Cerebellar cortex (tissue), 1 donor: ENCODE results near the gene ATP11A.
A peak's percentile ranks its signal among the peaks of the same experiment; 100 is the strongest.
"Not testable (repeated sequence)": the region's sequence is repeated elsewhere in the genome, so short reads cannot be mapped to it uniquely, and the experiment has no call there.

Source experiments
- DNase-seq: peaks from one replicate; pipeline ENCODE4 v3.0.0-alpha.2; 2015; ENCODE audit warnings: low spot score

The ATP11A gene

DNA sequence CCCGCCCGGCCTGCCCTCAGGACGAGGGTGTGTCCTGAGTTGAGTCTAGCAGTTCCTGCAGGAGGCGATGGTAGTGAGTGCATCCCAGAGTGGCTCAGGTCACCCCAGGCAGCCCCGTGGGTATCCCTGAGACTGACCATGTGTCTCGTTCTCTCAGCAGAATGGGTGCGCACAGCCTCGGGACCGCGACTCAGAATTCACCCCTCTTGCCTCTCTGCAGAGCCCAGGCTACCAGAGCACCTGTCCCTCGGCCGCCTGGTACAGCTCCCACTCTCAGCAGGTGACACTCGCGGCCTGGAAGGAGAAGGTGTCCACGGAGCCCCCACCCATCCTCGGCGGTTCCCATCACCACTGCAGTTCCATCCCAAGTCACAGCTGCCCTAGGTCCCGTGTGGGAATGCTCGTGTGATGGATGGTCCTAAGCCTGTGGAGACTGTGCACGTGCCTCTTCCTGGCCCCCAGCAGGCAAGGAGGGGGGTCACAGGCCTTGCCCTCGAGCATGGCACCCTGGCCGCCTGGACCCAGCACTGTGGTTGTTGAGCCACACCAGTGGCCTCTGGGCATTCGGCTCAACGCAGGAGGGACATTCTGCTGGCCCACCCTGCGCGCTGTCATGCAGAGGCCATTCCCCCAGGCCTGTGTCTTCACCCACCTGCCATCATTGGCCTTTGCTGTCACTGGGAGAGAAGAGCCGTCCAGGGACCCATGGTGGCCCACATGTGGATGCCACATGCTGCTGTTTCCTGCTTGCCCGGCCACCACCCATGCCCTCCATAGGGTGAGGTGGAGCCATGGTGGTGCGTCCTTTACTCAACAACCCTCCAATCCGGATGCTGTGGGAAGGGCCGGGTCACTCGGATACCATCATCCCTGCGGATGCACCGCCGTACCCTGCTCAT lies 192.1 kb downstream of the ATP11A start:
- no peak for DNase-seq

- no peak for DNase-seq
These were observed 192.8 kb downstream of the ATP11A start for GRCh38 chr13:112882555-112883024.

- DNase-seq: no peak
These were observed 193.6 kb downstream of the ATP11A start for GRCh38 chr13:112883241-112883945.

DNA sequence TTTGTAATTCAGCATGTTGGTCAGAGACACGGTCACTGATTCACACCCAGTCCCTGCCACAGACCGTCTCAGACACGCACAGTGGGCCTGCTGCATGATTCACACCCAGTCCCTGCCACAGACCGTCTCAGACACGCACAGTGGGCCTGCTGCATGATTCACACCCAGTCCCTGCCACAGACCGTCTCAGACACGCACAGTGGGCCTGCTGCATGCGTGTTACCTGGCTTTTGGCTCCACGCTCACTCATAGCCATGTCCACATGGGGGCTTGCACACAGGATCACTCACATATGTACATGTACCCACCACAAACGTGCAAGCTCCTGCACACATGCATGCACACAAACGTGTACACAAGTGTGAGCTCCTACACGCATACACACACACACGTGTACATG lies 194.9 kb downstream of the ATP11A start:
- not testable (repeated sequence) for DNase-seq

- no peak for DNase-seq
These were observed 195.5 kb downstream of the ATP11A start for GRCh38 chr13:112885242-112885781.

DNA sequence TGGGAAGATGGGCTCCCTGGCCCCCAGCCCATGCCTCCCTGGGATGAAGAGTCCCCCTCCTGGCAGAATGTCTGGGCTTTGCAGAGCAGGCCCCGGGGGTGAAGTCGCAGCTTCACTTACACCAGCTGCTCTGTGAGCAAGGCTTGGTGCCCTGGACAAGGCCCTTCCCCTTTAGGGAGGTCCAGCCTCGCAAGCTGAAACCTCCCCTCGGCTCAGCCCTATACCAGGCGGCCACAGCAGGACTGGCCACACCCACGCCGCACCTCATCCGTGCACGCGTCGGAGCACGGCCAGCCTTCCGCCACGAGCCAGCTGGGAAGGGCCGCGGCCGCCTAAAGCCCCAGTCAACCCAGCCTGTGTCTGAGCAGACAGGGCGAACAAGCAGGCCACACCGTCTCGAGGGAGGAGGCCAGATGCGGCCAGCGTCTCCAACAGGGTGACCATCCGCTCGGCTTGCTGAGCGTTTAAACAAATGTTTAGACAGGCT lies 196.0 kb downstream of the ATP11A start:
- peak; percentile 57 for DNase-seq

- DNase-seq: no peak
These were observed 197.3 kb downstream of the ATP11A start for GRCh38 chr13:112887151-112887550.

- no peak for DNase-seq
These were observed 197.7 kb downstream of the ATP11A start for GRCh38 chr13:112887557-112887991.

- no peak for DNase-seq
These were observed 198.6 kb downstream of the ATP11A start for GRCh38 chr13:112888238-112889111.

- no peak for DNase-seq
These were observed 199.8 kb downstream of the ATP11A start for GRCh38 chr13:112889351-112890290.

- no peak for DNase-seq
These were observed 200.7 kb downstream of the ATP11A start for GRCh38 chr13:112890316-112891145.

DNA sequence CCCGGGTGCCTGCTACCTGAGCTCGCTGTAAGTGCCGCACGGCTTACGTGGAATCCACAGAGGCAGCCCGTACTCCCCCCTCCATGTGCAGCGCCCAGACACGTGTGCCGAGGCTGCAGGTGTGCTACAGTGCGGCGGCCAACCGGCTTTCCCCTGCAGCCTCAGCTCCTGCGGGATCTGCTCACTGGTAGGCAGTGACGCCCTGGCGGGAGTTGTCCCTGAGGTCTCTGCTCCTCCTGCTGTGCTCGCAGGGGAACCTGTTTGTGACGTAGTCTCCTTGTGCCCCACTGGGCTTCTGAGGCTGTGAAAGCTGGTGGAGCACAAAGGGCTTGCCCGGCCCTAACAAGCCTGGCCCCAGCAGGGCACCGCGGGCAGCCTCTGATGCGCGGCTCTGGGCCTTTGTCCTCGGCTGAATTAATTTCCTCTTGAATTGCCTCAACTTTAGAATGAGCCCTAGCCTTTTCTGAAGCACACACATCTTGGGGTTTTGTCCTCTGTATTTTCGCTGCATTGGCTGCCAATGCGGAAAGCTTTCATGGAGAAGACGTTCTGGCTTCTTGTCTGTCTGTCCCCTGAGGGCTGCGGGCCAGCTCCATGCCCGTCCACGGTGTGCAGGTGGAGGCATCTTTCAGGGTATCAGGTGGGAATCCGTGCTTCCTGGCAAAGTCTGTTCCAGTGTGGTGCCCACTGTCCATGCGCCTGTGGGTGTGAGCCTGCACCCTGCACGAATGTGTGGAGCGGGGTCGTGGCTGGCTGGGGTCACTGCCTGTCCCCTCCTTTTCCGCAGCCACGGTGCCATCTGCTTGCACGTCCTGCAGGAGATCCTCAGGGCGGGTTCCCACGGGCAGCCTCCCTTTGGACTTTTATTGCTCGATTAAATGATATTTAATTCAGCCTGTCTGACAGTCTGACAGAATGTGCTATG lies 201.9 kb downstream of the ATP11A start:
- DNase-seq: no peak

GRCh38 chr13:112892426-112893206 lies 202.8 kb downstream of the ATP11A start:
- DNase-seq: no peak

GRCh38 chr13:112893207-112893569 lies 203.3 kb downstream of the ATP11A start:
- DNase-seq: no peak

GRCh38 chr13:112893570-112894422 lies 204.0 kb downstream of the ATP11A start:
- DNase-seq: no peak

DNA sequence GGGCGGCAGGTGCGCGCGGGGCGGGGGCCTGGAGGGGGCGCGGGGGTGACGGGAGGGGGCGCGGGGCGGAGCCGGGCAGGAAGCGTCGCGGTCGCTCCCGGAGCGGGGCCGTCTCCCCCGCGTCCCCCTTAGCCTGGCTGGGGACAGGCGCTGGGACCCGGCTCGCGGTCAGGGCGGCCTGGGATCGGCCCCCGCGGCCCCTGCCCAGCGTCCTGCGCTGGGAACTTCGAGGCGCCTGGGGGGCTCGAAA lies 204.5 kb downstream of the ATP11A start:
- no peak for DNase-seq
